ENCODE data around the gene PRAMEF5. TPM values are rescaled to one million over a fixed set of nuclear protein-coding genes. Genes with fewer than 3 reads are reported as not detected.
"Not testable (repeated sequence)": the region's sequence is repeated elsewhere in the genome, so short reads cannot be mapped to it uniquely, and the experiment has no call there.

Gene PRAMEF5
- total and polyA plus RNA-seq, 9 of the 15 experiments (the other 6 are each of a cell fraction or from before 2014, with no cell fraction given): not detected

- H3K4me3 ChIP-seq; H4K20me1 ChIP-seq (replicated peaks; ENCODE audit: control insufficient read depth, insufficient read depth, low read length); H3K9me1 ChIP-seq (ENCODE audit: control insufficient read depth, insufficient read depth, low read length); H3K4me1 ChIP-seq (replicated peaks in 1 of 2; ENCODE audit: control insufficient read depth in 2 of 2, insufficient read depth in 2 of 2, low read length in 2 of 2); DNase-seq (ENCODE audit: extremely low read depth in 1 of 4, low spot score in 3 of 4); BruUV-seq (replicated peaks); H3K27ac ChIP-seq (ENCODE audit: extremely low read depth, low read depth, low read length); intact Hi-C loops (cut with micrococcal nuclease); H3K4me2 ChIP-seq (ENCODE audit: insufficient read depth, low read length); FAIRE-seq; CTCF ChIA-PET (ENCODE audit: low intra/inter-chr PET ratio); H3K36me3 ChIP-seq (ENCODE audit: control insufficient read depth, insufficient read depth, low read length); H3K9me3 ChIP-seq (replicated peaks; ENCODE audit: control insufficient read depth, insufficient read depth, low read depth, low read length); in situ Hi-C loops (cut with MboI); H2AFZ ChIP-seq (ENCODE audit: low read depth, low read length); H3K79me2 ChIP-seq (ENCODE audit: control insufficient read depth, insufficient read depth, low read length); H3K9ac ChIP-seq (ENCODE audit: insufficient read depth in 1 of 2, low read depth in 2 of 2, low read length in 2 of 2); POLR2A ChIA-PET; H3K27me3 ChIP-seq (ENCODE audit: control insufficient read depth in 2 of 2, insufficient read depth in 2 of 2, low read length in 2 of 2): not testable (repeated sequence)
- peak; percentile 76 for ATAC-seq
- 8% methylated on average over 2 of the region's 3 CpGs for WGBS (ENCODE audit: insufficient coverage, low coverage, missing lambda C conversion rate)
These were observed 11.1 kb downstream of the PRAMEF5 start for GRCh38 chr1:13265124-13265523.

GRCh38 chr1:13277016-13277415 lies 23.0 kb downstream of the PRAMEF5 start:
- FAIRE-seq: peak; percentile 66
- H3K36me3 ChIP-seq (ENCODE audit: control insufficient read depth, insufficient read depth, low read length); H4K20me1 ChIP-seq (replicated peaks; ENCODE audit: control insufficient read depth, insufficient read depth, low read length); H3K79me2 ChIP-seq (ENCODE audit: control insufficient read depth, insufficient read depth, low read length); CTCF ChIA-PET (ENCODE audit: low intra/inter-chr PET ratio); H3K9me1 ChIP-seq (ENCODE audit: control insufficient read depth, insufficient read depth, low read length); POLR2A ChIA-PET; H3K4me3 ChIP-seq; BruUV-seq (replicated peaks); intact Hi-C loops (cut with micrococcal nuclease); DNase-seq (ENCODE audit: extremely low read depth in 1 of 4, low spot score in 3 of 4); H3K9me3 ChIP-seq (replicated peaks; ENCODE audit: control insufficient read depth, insufficient read depth, low read depth, low read length); in situ Hi-C loops (cut with MboI); H3K4me1 ChIP-seq (replicated peaks in 1 of 2; ENCODE audit: control insufficient read depth in 2 of 2, insufficient read depth in 2 of 2, low read length in 2 of 2); H3K27me3 ChIP-seq (ENCODE audit: control insufficient read depth in 2 of 2, insufficient read depth in 2 of 2, low read length in 2 of 2); H3K4me2 ChIP-seq (ENCODE audit: insufficient read depth, low read length); H3K27ac ChIP-seq (ENCODE audit: extremely low read depth, low read depth, low read length); H3K9ac ChIP-seq (ENCODE audit: insufficient read depth in 1 of 2, low read depth in 2 of 2, low read length in 2 of 2); H2AFZ ChIP-seq (ENCODE audit: low read depth, low read length): not testable (repeated sequence)
- ATAC-seq: peak; percentile 93
- TF ChIP-seq, protein P1, sequence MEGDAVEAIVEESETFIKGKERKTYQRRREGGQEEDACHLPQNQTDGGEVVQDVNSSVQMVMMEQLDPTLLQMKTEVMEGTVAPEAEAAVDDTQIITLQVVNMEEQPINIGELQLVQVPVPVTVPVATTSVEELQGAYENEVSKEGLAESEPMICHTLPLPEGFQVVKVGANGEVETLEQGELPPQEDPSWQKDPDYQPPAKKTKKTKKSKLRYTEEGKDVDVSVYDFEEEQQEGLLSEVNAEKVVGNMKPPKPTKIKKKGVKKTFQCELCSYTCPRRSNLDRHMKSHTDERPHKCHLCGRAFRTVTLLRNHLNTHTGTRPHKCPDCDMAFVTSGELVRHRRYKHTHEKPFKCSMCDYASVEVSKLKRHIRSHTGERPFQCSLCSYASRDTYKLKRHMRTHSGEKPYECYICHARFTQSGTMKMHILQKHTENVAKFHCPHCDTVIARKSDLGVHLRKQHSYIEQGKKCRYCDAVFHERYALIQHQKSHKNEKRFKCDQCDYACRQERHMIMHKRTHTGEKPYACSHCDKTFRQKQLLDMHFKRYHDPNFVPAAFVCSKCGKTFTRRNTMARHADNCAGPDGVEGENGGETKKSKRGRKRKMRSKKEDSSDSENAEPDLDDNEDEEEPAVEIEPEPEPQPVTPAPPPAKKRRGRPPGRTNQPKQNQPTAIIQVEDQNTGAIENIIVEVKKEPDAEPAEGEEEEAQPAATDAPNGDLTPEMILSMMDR (IDR thresholded peaks at IDR 0.05 in 2 of 3, conservative IDR thresholded peaks at IDR 0.05 in 1 of 3; ENCODE audit: insufficient read depth in 2 of 3, low read depth in 1 of 3, low read length in 3 of 3): 0 out of 6 replicates have a peak, but pooled peaks of 1 of the 3 experiments have one; percentile 17
- 2% methylated on average over 3 of the region's 6 CpGs for WGBS (ENCODE audit: insufficient coverage, low coverage, missing lambda C conversion rate)

DNA sequence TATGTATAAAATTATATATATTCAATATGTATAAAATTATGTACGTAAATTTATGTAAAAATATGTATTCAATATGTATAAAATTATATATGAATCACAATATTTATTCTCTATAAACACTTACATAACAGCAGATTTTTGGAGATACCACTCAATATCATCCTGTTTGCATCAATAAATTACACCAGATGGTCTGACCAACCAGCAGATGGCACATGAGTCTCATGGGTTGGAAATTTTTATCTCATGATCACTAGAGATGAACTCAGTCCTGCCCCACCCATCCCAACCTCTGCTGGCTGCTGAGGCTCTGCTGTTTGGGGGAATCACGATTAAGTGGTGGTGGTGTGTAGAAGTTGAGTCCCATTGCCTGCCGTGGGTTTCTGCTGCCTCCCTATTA lies 25.6 kb downstream of the PRAMEF5 start:
- FAIRE-seq; in situ Hi-C loops (cut with MboI): not testable (repeated sequence)
- 0% methylated on average over 3 of the region's 3 CpGs for WGBS (ENCODE audit: insufficient coverage, low coverage, missing lambda C conversion rate)

More for the DNA sequence above, 25.6 kb downstream of the PRAMEF5 start:
- intact Hi-C loops (cut with micrococcal nuclease); DNase-seq (ENCODE audit: extremely low read depth in 1 of 4, low spot score in 3 of 4); ATAC-seq; H3K4me3 ChIP-seq; H3K27ac ChIP-seq (ENCODE audit: extremely low read depth, low read depth, low read length); H2AFZ ChIP-seq (ENCODE audit: low read depth, low read length); H3K9me3 ChIP-seq (replicated peaks; ENCODE audit: control insufficient read depth, insufficient read depth, low read depth, low read length); H3K4me1 ChIP-seq (replicated peaks in 1 of 2; ENCODE audit: control insufficient read depth in 2 of 2, insufficient read depth in 2 of 2, low read length in 2 of 2); POLR2A ChIA-PET; H3K79me2 ChIP-seq (ENCODE audit: control insufficient read depth, insufficient read depth, low read length); H3K4me2 ChIP-seq (ENCODE audit: insufficient read depth, low read length); H3K9ac ChIP-seq (ENCODE audit: insufficient read depth in 1 of 2, low read depth in 2 of 2, low read length in 2 of 2); H3K9me1 ChIP-seq (ENCODE audit: control insufficient read depth, insufficient read depth, low read length); H3K27me3 ChIP-seq (ENCODE audit: control insufficient read depth in 2 of 2, insufficient read depth in 2 of 2, low read length in 2 of 2); H4K20me1 ChIP-seq (replicated peaks; ENCODE audit: control insufficient read depth, insufficient read depth, low read length); CTCF ChIA-PET (ENCODE audit: low intra/inter-chr PET ratio); BruUV-seq (replicated peaks); H3K36me3 ChIP-seq (ENCODE audit: control insufficient read depth, insufficient read depth, low read length): not testable (repeated sequence)

All from K562 (cell line).